GM12875 (cell line): ENCODE results near the gene LSR.

Experiments used
- H3K4me3 ChIP-seq: one replicate; pipeline ENCODE4 v1.5.1; 2011; ENCODE audit warnings: low read depth, low read length, control low read depth
- CTCF ChIP-seq: IDR thresholded peaks from 2 replicates; pipeline ENCODE4 v1.5.1; 2011; ENCODE audit warnings: low read depth, mild to moderate bottlenecking, control low read depth, inconsistent platforms, low read length, moderate library complexity, borderline replicate concordance; ENCODE audit not compliant: insufficient read depth

The LSR gene

GRCh38 chr19:35266520-35267352 is 17.9 kb downstream of the LSR start:
- TF ChIP-seq CTCF, result no peak
- H3K4me3 ChIP-seq, result peak overlapping the region; percentile 60

GRCh38 chr19:35267353-35267817 is 18.6 kb downstream of the LSR start:
- TF ChIP-seq CTCF, result no peak
- H3K4me3 ChIP-seq, result peak overlapping the region; percentile 60

GRCh38 chr19:35267818-35268535 is 19.2 kb downstream of the LSR start:
- H3K4me3 ChIP-seq, result peak overlapping the region; percentile 77
- TF ChIP-seq CTCF, result no peak

- peak within 1 kb of the TSS; percentile 77 for H3K4me3 ChIP-seq
- no peak for TF ChIP-seq CTCF
These were observed 20.0 kb downstream of the LSR start, which contains the start of gene USF2 for GRCh38 chr19:35268536-35269437. TSS of gene USF2 (plus strand) at chr19:35268962. CDS start at chr19:35269102, 140 bp downstream.

- peak; percentile 63; the same call in 1 of the 2 replicates for TF ChIP-seq CTCF
- H3K4me3 ChIP-seq, result peak overlapping the region; percentile 77
These were observed 20.8 kb downstream of the LSR start for GRCh38 chr19:35269438-35270117.

- no peak for TF ChIP-seq CTCF
- H3K4me3 ChIP-seq, result no peak overlapping the region
These were observed 21.6 kb downstream of the LSR start for GRCh38 chr19:35270381-35270811.
